ENCODE data around the gene AKNAD1.

AKNAD1 gene

DNA sequence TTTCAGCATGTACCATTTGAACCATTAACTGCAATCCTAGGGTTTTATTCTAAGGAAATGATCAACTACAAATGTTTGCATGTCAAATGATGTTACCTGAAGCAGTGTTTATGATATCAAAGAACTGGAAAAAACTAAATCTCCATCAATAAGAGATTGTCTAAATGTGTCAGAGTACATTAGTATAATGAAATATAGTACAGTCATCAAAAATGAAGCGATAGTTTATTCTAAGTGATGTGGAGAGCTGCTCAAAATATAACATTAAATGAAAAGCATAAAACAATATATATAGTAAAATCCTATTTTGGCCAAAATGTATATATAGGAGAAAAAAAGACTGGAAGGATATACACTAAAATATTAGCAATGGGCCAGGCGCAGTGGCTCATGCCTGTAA lies 24.0 kb downstream of the AKNAD1 start:
- TF ChIP-seq, protein P1, sequence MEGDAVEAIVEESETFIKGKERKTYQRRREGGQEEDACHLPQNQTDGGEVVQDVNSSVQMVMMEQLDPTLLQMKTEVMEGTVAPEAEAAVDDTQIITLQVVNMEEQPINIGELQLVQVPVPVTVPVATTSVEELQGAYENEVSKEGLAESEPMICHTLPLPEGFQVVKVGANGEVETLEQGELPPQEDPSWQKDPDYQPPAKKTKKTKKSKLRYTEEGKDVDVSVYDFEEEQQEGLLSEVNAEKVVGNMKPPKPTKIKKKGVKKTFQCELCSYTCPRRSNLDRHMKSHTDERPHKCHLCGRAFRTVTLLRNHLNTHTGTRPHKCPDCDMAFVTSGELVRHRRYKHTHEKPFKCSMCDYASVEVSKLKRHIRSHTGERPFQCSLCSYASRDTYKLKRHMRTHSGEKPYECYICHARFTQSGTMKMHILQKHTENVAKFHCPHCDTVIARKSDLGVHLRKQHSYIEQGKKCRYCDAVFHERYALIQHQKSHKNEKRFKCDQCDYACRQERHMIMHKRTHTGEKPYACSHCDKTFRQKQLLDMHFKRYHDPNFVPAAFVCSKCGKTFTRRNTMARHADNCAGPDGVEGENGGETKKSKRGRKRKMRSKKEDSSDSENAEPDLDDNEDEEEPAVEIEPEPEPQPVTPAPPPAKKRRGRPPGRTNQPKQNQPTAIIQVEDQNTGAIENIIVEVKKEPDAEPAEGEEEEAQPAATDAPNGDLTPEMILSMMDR (IDR thresholded peaks at IDR 0.05; ENCODE audit: insufficient read depth, low read length, poor library complexity, severe bottlenecking) = no peak
- no peak for DNase-seq (ENCODE audit: extremely low read depth, insufficient read length)
- Histone ChIP-seq H3K4me3 (replicated peaks; ENCODE audit: low read depth, low read length) (no peak overlapping the region), H3K27me3 (replicated peaks; ENCODE audit: control insufficient read depth, insufficient read depth, low read length) (no peaks in the 10 kb centered on the region), H3K36me3 (ENCODE audit: control insufficient read depth, insufficient read depth, low read length) (no peaks in the 10 kb centered on the region)

GRCh38 chr1:108831225-108831624 lies 25.7 kb downstream of the AKNAD1 start:
- Histone ChIP-seq H3K36me3 (ENCODE audit: control insufficient read depth, insufficient read depth, low read length) (no peaks in the 10 kb centered on the region), H3K4me3 (replicated peaks; ENCODE audit: low read depth, low read length) (no peak overlapping the region), H3K27me3 (replicated peaks; ENCODE audit: control insufficient read depth, insufficient read depth, low read length) (no peaks in the 10 kb centered on the region)
- no peak for DNase-seq (ENCODE audit: extremely low read depth, insufficient read length)
- TF ChIP-seq, protein P1 (IDR thresholded peaks at IDR 0.05; ENCODE audit: insufficient read depth, low read length, poor library complexity, severe bottlenecking) = no peak

GRCh38 chr1:108830119-108831008 lies 26.5 kb downstream of the AKNAD1 start:
- H3K27me3 ChIP-seq (replicated peaks; ENCODE audit: control insufficient read depth, insufficient read depth, low read length) = no peaks in the 10 kb centered on the region
- no peak for DNase-seq (ENCODE audit: extremely low read depth, insufficient read length)

DNA sequence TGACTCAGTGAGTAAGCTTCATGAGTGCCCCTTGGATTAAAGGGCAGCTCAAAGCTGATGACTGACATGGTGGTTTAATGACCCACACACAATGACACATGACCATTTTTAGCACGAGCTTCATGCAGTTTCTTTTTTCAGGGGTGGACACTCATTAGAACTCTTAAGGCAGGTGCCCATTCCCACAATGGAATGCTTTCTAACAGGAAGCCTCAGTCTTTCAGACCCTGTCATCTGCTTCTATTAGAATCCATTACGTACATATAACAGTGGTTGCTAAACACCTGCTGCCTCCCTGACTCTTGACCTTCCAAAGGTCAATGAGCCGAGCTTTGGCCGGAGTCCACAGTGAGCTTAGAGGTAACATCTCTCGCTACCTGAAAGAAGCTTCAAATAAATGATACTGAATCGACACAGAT lies 27.4 kb downstream of the AKNAD1 start:
- DNase-seq (ENCODE audit: extremely low read depth, insufficient read length) = no peak
- no peaks in the 10 kb centered on the region for H3K27me3 ChIP-seq (replicated peaks; ENCODE audit: control insufficient read depth, insufficient read depth, low read length)
- TF ChIP-seq, protein P1 (IDR thresholded peaks at IDR 0.05; ENCODE audit: insufficient read depth, low read length, poor library complexity, severe bottlenecking) = no peak
- no peak overlapping the region for H3K4me3 ChIP-seq (replicated peaks; ENCODE audit: low read depth, low read length)
- H3K36me3 ChIP-seq (ENCODE audit: control insufficient read depth, insufficient read depth, low read length) = no peaks in the 10 kb centered on the region

More at GRCh38 chr1:108830119-108831008, 26.5 kb downstream of the AKNAD1 start:
- TF ChIP-seq, protein P1 (IDR thresholded peaks at IDR 0.05; ENCODE audit: insufficient read depth, low read length, poor library complexity, severe bottlenecking) = no peak
- Histone ChIP-seq H3K36me3 (ENCODE audit: control insufficient read depth, insufficient read depth, low read length) (no peaks in the 10 kb centered on the region), H3K4me3 (replicated peaks; ENCODE audit: low read depth, low read length) (no peak overlapping the region)

- TF ChIP-seq, protein P1 (IDR thresholded peaks at IDR 0.05; ENCODE audit: insufficient read depth, low read length, poor library complexity, severe bottlenecking) = peak; percentile 71
- no peak overlapping the region for H3K4me3 ChIP-seq (replicated peaks; ENCODE audit: low read depth, low read length)
Measured at GRCh38 chr1:108828074-108828961, 28.6 kb downstream of the AKNAD1 start.

More at GRCh38 chr1:108828074-108828961, 28.6 kb downstream of the AKNAD1 start:
- H3K36me3 ChIP-seq (ENCODE audit: control insufficient read depth, insufficient read depth, low read length) = no peaks in the 10 kb centered on the region
- DNase-seq (ENCODE audit: extremely low read depth, insufficient read length) = no peak
- H3K27me3 ChIP-seq (replicated peaks; ENCODE audit: control insufficient read depth, insufficient read depth, low read length) = no peaks in the 10 kb centered on the region
